Nephron (organoid): ENCODE results near the gene AFG3L2.

Source experiments
- H3K27ac Mint-ChIP-seq, 3 experiments: 2 replicates each; pipeline ENCODE4 v1.8.0; 2020; ENCODE audit warnings: mixed read lengths in 3 of 3, mild to moderate bottlenecking in 2 of 3, moderate library complexity in 1 of 3
- H3K27me3 Mint-ChIP-seq: 2 replicates; pipeline ENCODE4 v1.8.0; 2021; ENCODE audit warnings: low read depth, mild to moderate bottlenecking, moderate library complexity, mixed read lengths
- H3K36me3 Mint-ChIP-seq: 2 replicates; pipeline ENCODE4 v1.8.0; 2020; ENCODE audit warnings: low read depth, mixed read lengths
- H3K4me1 Mint-ChIP-seq: 2 replicates; pipeline ENCODE4 v1.8.0; 2020; ENCODE audit warnings: mixed read lengths
- H3K4me3 Mint-ChIP-seq, 3 experiments: 2 replicates each; pipeline ENCODE4 v1.8.0; 2020; ENCODE audit warnings: mild to moderate bottlenecking in 3 of 3, mixed read lengths in 3 of 3, moderate library complexity in 2 of 3
- H3K9me3 Mint-ChIP-seq: 2 replicates; pipeline ENCODE4 v1.8.0; 2020; ENCODE audit warnings: mixed read lengths
- CTCF ChIP-seq, 3 experiments: fragments of 200-600 bp; sonication (generic); IDR thresholded peaks; one replicate each; pipeline ENCODE4 v1.5.0; 2021; ENCODE audit warnings: antibody characterized with exemption in 3 of 3; ENCODE audit not compliant: unreplicated experiment in 3 of 3

AFG3L2 gene

GRCh38 chr18:12305211-12305610 is 71.8 kb downstream of the AFG3L2 start:
- no peak for TF ChIP-seq CTCF (IDR thresholded peaks at IDR 0.05; ENCODE audit: unreplicated experiment in 3 of 3)
- Mint-ChIP-seq H3K27ac (peak overlapping the region in 2 of 3 experiments; percentile 8 to 27), H3K36me3 (peaks cover 8% of the 10 kb centered on the region), H3K4me1 (peaks cover 25% of the 10 kb centered on the region), H3K27me3 (peaks cover 36% of the 10 kb centered on the region), H3K4me3 (peak overlapping the region; percentile 19 to 72 (median 32)), H3K9me3 (peaks cover 6% of the 10 kb centered on the region)

GRCh38 chr18:12304351-12305210 is 72.4 kb downstream of the AFG3L2 start:
- Mint-ChIP-seq H3K9me3 (peaks cover 3% of the 10 kb centered on the region), H3K27me3 (peaks cover 34% of the 10 kb centered on the region), H3K4me3 (peak overlapping the region in 2 of 3 experiments; percentile 32 to 72), H3K36me3 (peaks cover 4% of the 10 kb centered on the region), H3K27ac (peak overlapping the region; percentile 8 to 45 (median 27)), H3K4me1 (peaks cover 22% of the 10 kb centered on the region)
- no peak for TF ChIP-seq CTCF (IDR thresholded peaks at IDR 0.05; ENCODE audit: unreplicated experiment in 3 of 3)

GRCh38 chr18:12302391-12303147 is 74.5 kb downstream of the AFG3L2 start:
- Mint-ChIP-seq H3K36me3 (no peaks in the 10 kb centered on the region), H3K27me3 (peaks cover 34% of the 10 kb centered on the region), H3K9me3 (no peaks in the 10 kb centered on the region), H3K4me1 (peaks cover 18% of the 10 kb centered on the region), H3K27ac (no peak overlapping the region), H3K4me3 (no peak overlapping the region)
- no peak for TF ChIP-seq CTCF (IDR thresholded peaks at IDR 0.05; ENCODE audit: unreplicated experiment in 3 of 3)

GRCh38 chr18:12301263-12302005 is 75.6 kb downstream of the AFG3L2 start:
- Mint-ChIP-seq H3K4me3 (no peak overlapping the region), H3K27ac (no peak overlapping the region), H3K27me3 (peaks cover 24% of the 10 kb centered on the region), H3K4me1 (peaks cover 14% of the 10 kb centered on the region), H3K9me3 (no peaks in the 10 kb centered on the region), H3K36me3 (no peaks in the 10 kb centered on the region)
- no peak for TF ChIP-seq CTCF (IDR thresholded peaks at IDR 0.05; ENCODE audit: unreplicated experiment in 3 of 3)

- Mint-ChIP-seq H3K27ac (no peak overlapping the region), H3K36me3 (no peaks in the 10 kb centered on the region), H3K4me1 (peaks cover 3% of the 10 kb centered on the region), H3K27me3 (peaks cover 14% of the 10 kb centered on the region), H3K4me3 (no peak overlapping the region), H3K9me3 (no peaks in the 10 kb centered on the region)
- TF ChIP-seq CTCF (IDR thresholded peaks at IDR 0.05; ENCODE audit: unreplicated experiment in 3 of 3) = no peak
Observed at GRCh38 chr18:12299862-12300261, 77.2 kb downstream of the AFG3L2 start.
